Measurements from ENCODE around the gene E4F1. TPM values are rescaled to one million over a fixed set of nuclear protein-coding genes. Genes with fewer than 3 reads are reported as not detected.
"Not testable (repeated sequence)": the region's sequence is repeated elsewhere in the genome, so short reads cannot be mapped to it uniquely, and the experiment has no call there.

The E4F1 gene
- total RNA-seq, 1 donor from 2014 or later = 30.3 TPM

GRCh38 chr16:2244301-2244700 lies 20.9 kb downstream of the E4F1 start:
- no peak for DNase-seq (ENCODE audit: low read depth, low spot score)

GRCh38 chr16:2244926-2245795 lies 21.8 kb downstream of the E4F1 start:
- no peak for DNase-seq (ENCODE audit: low read depth, low spot score)

GRCh38 chr16:2246301-2246885 lies 23.0 kb downstream of the E4F1 start:
- no peak for DNase-seq (ENCODE audit: low read depth, low spot score)

- DNase-seq (ENCODE audit: low read depth, low spot score) = no peak
Measured at GRCh38 chr16:2250652-2251295, 27.4 kb downstream of the E4F1 start.

- peak; percentile 67 for DNase-seq (ENCODE audit: low read depth, low spot score)
Measured at GRCh38 chr16:2251296-2252111, 28.1 kb downstream of the E4F1 start, which contains the start of gene ECI1. ECI1 (minus strand) TSS chr16:2251587; CDS start chr16:2251566, 21 bp downstream.

GRCh38 chr16:2252806-2253148 lies 29.4 kb downstream of the E4F1 start:
- no peak for DNase-seq (ENCODE audit: low read depth, low spot score)

- no peak for DNase-seq (ENCODE audit: low read depth, low spot score)
Measured at GRCh38 chr16:2253293-2253692, 29.9 kb downstream of the E4F1 start.

- no peak for DNase-seq (ENCODE audit: low read depth, low spot score)
Measured at GRCh38 chr16:2256531-2257140, 33.2 kb downstream of the E4F1 start.

GRCh38 chr16:2257726-2258125 lies 34.3 kb downstream of the E4F1 start:
- DNase-seq (ENCODE audit: low read depth, low spot score) = no peak

GRCh38 chr16:2258530-2258929 lies 35.1 kb downstream of the E4F1 start:
- DNase-seq (ENCODE audit: low read depth, low spot score) = not testable (repeated sequence)

- DNase-seq (ENCODE audit: low read depth, low spot score) = no peak
Measured at GRCh38 chr16:2260250-2260649, 36.9 kb downstream of the E4F1 start.

- not testable (repeated sequence) for DNase-seq (ENCODE audit: low read depth, low spot score)
Measured at GRCh38 chr16:2263026-2263425, 39.6 kb downstream of the E4F1 start.

- not testable (repeated sequence) for DNase-seq (ENCODE audit: low read depth, low spot score)
Measured at GRCh38 chr16:2266887-2267286, 43.5 kb downstream of the E4F1 start.

GRCh38 chr16:2267505-2267912 lies 44.1 kb downstream of the E4F1 start:
- DNase-seq (ENCODE audit: low read depth, low spot score) = not testable (repeated sequence)

GRCh38 chr16:2267913-2268666 lies 44.7 kb downstream of the E4F1 start, which contains the start of gene RNPS1:
RNPS1 (minus strand) TSS chr16:2268126; CDS start chr16:2264643, 3,483 bp downstream.
- DNase-seq (ENCODE audit: low read depth, low spot score) = peak; percentile 73

GRCh38 chr16:2270070-2270462 lies 46.7 kb downstream of the E4F1 start:
- no peak for DNase-seq (ENCODE audit: low read depth, low spot score)

- DNase-seq (ENCODE audit: low read depth, low spot score) = no peak
Measured at GRCh38 chr16:2270588-2271470, 47.4 kb downstream of the E4F1 start.

- DNase-seq (ENCODE audit: low read depth, low spot score) = no peak
Measured at GRCh38 chr16:2271848-2272461, 48.6 kb downstream of the E4F1 start.

GRCh38 chr16:2273484-2273883 lies 50.1 kb downstream of the E4F1 start:
- no peak for DNase-seq (ENCODE audit: low read depth, low spot score)
